OCI-M1 (cell line): ENCODE data around the gene GNA15.
"Not testable (repeated sequence)": the region's sequence is repeated elsewhere in the genome, so short reads cannot be mapped to it uniquely, and the experiment has no call there.

Experiments
- DNase-seq: peaks from one replicate; lab custom pipeline; 2025; lab: John Stamatoyannopoulos, UW

GNA15 gene

GRCh38 chr19:3135961-3136683 lies at the start of gene GNA15:
GNA15 (plus strand) TSS chr19:3136033; CDS start chr19:3136451, 418 bp downstream.
- peak; percentile 72 for DNase-seq

- DNase-seq, result no peak
Measured at GRCh38 chr19:3087769-3088168, 48.1 kb upstream of the GNA15 start.

- not testable (repeated sequence) for DNase-seq
Measured at GRCh38 chr19:3089299-3089855, 46.5 kb upstream of the GNA15 start.

GRCh38 chr19:3094601-3095440 lies 41.0 kb upstream of the GNA15 start:
- DNase-seq, result peak; percentile 6

- no peak for DNase-seq
Measured at GRCh38 chr19:3095441-3096191, 40.2 kb upstream of the GNA15 start.

GRCh38 chr19:3096267-3096901 lies 39.4 kb upstream of the GNA15 start:
- DNase-seq, result no peak

GRCh38 chr19:3096902-3097326 lies 38.9 kb upstream of the GNA15 start:
- no peak for DNase-seq

GRCh38 chr19:3097442-3097871 lies 38.4 kb upstream of the GNA15 start:
- DNase-seq, result no peak

- DNase-seq, result no peak
Measured at GRCh38 chr19:3098141-3098514, 37.7 kb upstream of the GNA15 start.

- no peak for DNase-seq
Measured at GRCh38 chr19:3098515-3099346, 37.1 kb upstream of the GNA15 start.

GRCh38 chr19:3099347-3100145 lies 36.3 kb upstream of the GNA15 start:
- DNase-seq, result no peak

GRCh38 chr19:3100331-3100730 lies 35.5 kb upstream of the GNA15 start:
- DNase-seq, result no peak

GRCh38 chr19:3100747-3101730 lies 34.8 kb upstream of the GNA15 start:
- no peak for DNase-seq

GRCh38 chr19:3102239-3103140 lies 33.3 kb upstream of the GNA15 start:
- no peak for DNase-seq

- no peak for DNase-seq
Measured at GRCh38 chr19:3104708-3104983, 31.2 kb upstream of the GNA15 start.

GRCh38 chr19:3105641-3106508 lies 30.0 kb upstream of the GNA15 start:
- DNase-seq, result no peak
